GM21390 (cell line): ENCODE measurements around the gene SEPHS1.

ENCODE experiments used
- ATAC-seq: cut with Tn5 transposase; IDR thresholded peaks from one replicate; pipeline ENCODE4 v1.9.1; 2021; ENCODE audit not compliant: unreplicated experiment

The SEPHS1 gene

DNA sequence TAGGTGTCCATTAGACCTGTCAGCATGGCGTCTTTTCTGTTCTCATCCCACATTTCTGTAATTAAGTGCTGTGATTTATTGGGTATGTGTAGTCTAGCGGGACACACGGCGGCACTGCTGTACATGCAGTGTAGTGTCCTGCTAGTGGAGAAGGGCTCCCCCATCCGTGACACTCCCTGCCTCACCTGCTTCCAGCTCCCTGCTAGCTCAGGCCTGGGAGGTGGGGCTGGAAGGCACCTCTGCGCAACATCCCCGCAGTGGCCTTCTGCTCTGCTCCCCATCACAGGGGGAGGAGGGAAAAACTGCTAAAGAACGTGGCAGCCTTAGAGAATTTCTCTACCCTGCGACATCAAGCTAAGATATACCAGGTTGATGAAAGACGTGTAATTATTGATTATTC lies 19.5 kb downstream of the SEPHS1 start:
- no peak for ATAC-seq

DNA sequence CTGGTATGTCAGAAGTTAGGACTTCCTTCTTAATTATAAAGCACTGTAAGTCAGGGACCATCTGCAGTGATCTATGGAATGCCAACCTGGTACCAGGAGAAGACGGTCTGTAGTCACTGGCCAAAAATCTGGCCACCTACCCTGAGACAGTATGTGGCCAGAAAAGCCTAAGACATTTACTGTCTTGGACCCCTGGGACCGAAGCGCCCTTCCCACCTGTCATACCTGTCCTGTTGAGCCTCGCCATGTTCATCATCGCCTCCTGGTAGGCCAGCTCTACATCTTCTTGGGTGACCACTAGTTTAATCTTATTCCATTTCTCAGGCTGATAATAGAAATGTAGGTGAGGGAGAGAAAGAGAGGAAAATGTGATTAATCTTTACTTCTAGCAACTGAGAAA lies 20.0 kb downstream of the SEPHS1 start:
- ATAC-seq, result no peak

DNA sequence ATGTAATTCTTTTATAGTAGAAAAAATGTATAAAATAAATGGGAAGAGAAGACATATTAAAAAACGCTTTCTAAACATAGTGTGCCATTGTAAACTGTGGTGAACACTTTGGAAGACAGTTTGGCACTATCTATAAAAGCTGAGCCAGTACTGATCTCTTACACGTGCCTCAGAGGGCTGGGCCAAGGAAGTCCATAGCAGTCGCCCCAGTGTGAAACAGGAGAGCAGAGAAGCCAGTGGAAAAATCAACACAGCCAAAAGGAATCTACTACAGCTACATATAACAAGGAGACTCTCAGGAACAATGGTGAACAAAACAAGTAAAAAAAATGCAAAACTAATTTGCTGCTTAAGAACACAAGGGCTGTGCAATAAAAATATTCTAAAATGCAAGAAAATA lies 20.6 kb downstream of the SEPHS1 start:
- no peak for ATAC-seq

DNA sequence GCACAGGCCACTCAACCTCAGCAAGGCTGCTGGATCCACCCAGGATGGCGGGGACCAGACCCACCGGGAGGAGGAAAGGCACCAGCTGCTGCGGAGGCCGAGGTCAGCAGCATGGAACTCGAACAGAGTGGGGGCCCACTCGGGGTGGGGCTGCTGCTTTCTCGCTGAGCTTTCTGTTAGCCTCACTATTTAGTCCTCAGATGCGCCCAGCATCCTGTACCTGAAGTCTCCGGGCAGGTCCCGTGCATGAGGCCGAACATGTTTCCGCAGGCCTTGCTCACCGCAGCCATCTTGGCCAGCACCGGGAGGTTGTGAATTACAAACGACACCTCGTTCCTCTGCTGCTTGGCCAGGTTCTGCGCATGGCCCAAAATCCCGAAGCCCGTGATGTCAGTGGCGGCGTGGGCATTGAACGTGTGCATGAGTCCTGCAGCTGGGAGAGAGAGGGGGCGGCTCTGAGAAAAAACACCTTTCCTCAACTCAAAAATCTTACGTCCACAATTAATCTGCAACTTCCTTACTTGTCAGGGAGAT lies 25.4 kb downstream of the SEPHS1 start:
- no peak for ATAC-seq

DNA sequence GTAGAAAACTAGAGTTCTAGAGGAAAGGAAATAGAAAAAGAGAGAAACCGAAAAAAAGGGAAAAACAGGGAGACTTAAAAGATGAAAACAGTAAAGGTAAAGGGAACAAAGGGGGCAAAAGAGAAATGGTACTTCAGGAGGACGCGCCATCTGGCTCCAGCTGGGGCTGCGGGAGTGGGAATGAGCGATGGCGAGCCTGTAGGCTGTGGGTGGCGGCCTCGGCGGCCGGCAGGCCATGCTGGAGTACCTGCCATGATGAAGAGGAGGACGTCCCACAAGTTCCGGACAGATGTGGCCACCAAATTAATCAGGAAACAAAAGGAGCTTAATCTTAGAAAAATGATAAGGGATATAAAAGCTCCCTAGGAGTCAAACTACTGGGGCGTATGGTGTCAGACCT lies 26.5 kb downstream of the SEPHS1 start:
- ATAC-seq, result no peak

DNA sequence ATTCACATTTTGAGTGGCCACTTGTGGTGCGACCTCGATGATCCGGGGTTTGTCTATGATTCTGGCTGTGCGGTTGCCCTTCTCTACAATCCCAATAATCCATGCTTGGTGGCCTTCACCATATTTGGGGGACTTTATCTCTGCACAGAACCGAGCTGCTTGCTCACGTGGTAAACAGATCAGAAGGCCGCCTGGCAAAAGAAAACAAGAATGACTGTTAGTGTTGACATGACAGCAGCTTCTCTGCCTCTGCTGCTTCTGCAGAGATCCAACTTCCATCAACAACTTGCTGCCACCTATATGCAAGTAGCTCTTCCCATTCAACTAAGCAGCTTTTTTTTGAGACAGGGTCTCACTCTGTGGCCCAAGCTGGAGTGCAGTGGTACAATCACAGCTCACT lies 28.9 kb downstream of the SEPHS1 start:
- ATAC-seq, result no peak

DNA sequence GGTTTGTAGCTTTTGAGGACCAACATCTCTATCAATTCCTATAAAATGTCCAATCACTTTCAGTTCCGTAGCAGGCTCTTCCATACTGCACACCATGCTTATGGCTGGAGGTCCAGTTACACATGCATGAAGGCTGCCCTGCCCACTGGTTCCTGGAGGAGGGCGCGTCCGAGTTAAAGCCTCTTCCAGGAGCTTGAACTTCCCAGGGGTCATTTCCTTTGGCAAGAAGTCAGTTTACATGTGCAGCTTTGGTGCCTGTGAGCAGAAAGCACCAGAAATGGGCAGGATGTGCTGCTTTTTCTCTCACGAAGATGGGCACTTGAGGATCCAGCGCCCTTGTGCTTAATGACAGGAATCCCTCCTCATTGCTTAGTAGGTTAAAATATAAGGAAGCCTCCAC lies 30.6 kb downstream of the SEPHS1 start:
- no peak for ATAC-seq

DNA sequence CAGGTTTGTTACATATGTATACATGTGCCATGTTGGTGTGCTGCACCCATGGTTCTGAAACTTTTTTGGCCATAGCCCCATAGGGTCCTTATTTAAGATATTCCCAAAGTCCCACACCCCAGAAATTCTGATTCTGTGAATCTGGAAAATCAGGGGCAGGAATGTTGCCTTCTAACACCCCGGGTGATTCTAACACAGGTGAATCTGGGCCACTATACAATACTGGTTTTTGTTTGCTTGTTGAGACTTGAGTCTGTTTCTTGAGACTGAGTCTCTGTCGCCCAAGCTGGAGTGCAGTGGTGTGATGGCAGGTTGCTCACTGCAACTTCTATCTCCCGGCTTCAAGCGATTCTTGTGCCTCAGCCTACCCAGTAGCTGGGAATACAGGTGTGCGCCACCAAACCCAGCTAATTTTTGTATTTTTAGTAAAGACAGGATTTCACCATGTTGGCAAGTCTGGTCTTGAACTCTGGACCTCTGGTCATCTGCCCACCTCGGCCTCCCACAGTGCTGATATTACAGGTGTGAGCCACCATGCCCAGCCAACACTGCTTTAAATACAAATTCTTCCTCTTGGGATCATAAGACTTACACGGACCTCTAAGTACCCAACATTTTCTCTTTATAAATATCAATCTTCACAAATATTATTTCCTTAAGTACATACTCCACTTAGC lies 31.3 kb downstream of the SEPHS1 start:
- no peak for ATAC-seq

DNA sequence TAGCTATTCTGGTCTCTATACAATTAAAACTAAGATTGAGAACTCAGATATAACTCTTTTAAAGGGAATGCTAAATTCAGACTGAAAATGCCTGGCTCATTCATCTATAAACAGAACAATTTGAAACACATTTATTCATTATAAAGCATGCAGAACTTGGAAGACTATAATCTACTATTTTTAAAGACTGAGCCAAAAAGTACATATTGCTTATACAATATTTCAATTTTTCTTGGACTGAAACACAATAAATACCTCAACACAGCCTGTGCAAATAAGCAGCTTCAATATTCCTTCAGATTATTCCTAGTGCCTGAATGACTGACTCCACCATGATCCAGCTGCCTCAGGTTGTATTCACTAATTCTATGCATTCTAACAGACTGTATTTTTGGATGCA lies 32.7 kb downstream of the SEPHS1 start:
- ATAC-seq, result no peak

DNA sequence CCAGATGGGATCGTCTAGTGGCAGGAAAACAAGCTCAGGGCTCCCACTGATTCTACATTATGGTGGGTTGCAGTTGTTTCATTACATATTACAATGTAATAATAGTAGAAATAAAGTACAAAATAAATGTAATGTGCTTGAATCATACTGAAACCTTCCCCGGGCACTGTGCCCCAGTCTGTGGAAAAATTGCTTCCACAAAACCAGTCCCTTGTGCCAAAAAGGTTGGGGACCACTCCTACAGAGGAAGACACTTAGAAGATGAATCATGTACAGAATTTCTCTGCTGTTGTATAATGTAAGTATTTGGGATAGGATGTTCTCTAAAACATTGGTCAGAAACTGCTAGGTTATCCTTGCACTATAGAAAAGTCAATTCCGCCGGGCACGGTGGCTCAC lies 36.9 kb downstream of the SEPHS1 start:
- no peak for ATAC-seq

DNA sequence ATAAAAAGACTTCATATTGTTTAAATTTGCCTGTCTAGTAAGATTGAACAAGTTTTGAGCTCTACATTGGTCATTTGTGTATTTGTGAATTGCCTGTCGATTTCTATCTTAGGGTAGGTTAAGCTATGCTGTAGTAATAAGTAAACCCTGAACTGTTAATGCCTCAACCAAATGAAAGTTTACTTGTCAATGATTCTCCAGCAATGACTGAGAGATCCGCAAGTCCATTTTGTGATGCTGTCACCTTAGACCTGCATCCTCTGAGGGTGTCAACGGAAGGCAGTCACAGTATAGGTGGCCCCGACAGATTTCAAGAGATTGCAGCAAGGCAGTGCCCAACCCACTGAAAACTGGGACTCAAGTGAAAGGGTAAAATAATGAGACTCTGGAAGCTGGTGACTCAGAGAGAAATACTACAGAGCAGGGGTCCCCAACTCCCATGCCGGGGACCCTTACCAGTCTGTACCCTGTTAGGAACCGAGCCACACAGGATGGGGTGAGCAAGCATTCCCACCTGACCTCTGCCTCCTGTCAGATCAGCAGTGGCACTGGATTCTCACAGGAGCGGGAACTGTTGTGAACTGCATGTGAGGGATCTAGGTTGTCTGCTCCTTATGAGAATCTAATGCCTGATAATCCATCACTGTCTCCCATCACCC lies 37.4 kb downstream of the SEPHS1 start:
- no peak for ATAC-seq

DNA sequence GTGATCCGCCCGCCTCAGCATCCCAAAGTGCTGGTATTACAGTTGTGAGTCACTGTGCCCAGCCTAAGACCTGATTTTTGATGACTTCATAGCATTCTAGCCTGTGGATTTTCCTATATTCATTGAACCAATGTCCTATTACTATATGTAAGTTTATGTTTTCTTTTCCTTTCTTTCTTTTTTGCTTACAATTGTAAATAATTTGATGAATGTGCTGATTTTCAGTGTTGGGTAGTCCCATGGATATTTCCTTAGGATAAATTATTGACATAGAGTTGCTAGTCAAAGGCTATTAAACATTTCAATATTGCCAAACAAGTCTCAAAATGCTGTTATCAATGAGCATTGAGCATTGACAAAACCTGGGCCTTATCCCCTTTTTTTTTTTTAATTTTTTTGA lies 38.3 kb downstream of the SEPHS1 start:
- no peak for ATAC-seq

DNA sequence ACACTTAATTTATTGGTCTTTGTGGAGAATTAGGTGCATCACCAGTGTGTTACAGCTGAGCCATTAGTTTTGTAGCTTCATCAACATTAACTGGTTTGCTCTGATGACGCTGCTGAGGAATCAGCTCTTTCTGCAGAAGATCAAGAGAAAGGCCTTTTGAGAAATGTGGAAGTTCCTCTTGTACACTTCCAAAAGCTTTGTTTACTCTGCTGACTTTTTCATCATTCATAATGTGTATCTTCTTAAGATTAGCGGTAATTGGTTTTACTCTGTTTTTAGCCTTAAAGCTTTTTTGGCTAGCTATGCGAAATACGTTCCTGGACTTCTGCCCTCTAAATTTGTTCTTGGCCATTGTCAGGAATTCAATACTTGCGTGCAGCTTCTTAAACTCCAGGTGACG lies 40.0 kb downstream of the SEPHS1 start:
- no peak for ATAC-seq

DNA sequence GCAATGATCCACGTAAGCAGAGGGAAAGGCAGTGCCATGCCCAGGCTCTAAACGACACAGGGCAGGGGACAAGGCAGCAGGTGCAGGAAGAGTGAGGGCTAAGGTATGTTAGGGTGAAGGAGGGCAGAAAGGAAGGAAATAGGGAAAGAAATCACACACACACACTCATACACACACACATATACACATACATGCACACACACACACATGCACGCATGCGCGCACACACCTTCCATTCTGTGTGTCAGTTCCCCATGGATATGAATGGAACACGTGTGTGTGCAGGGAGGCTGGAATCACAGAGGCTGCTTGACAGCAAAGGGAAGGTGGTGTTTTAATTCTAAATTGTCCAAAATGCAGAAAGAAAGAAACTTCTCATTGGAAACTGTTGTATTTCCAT lies 42.0 kb downstream of the SEPHS1 start:
- ATAC-seq, result no peak

DNA sequence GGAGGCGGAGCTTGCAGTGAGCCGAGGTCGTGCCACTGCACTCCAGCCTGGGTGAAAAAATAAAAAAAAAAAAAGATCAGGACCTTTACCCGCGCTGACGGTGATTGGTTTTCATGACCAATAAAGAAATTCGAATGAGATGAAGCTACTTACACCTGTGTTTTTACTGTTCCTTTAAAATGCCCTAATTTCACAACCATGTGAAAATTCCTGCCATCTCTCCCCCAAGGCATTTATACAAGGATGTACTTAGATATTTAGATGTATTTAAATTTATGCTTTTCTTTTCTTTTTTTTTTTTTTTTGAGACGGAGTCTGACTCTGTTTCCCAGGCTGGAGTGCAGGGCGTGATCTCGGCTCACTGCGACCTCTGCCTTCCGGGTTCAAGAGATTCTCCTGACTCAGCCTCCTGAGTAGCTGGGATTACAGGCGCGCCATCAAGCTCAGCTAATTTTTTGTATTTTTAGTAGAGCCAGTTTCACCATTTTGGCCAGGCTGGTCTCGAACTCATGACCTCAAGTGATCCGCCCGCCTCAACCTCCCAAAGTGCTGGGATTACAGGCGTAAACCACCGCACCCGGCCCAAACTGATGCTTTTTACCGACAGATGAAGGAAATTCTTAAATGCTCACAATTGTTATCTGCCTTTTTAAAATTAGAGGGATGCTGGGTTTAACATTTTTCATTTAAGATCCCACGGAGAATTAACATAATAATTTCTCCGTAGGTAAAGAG lies 45.1 kb downstream of the SEPHS1 start:
- ATAC-seq, result no peak

DNA sequence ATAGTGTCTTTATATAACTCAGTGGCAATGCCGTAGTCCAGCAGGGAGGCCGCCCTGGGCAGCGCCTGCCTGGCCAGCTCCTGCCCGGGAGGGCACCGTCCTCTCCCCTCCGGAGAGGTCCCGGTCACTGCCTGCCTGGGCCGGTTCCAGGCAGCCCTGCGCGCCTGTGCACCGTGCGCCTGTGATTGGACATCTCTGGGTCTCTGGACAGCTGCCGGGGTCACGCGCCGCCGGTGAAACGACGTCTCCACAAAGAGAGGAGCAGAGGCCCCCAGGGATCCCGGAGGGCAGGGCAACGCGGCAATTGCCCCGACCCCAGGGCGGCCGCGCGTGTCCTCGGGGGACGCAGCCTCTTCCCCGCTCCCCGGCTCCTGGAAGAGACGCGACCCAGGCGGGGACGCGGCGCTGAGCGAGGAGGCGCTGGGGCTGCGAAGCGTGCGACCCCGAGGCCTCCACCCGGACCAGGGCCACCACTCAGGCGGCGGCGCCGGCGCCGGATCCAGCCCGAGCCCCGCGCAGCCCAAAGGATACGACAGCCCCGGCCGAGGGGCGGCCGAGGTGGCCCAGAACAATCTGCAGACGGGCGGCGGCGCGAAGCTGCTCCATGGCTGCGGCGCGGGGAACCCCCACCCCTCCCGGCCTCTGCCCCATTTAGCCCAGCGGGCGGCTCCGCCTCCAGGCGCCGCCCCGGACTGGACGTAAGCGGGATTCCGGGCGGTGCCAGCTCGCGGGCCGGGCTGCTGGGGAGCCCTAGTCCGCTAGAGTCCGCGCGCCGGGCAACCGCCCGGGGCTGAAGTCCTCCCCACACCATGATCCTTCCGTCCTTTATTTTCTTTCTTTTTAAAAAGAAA lies 48.4 kb downstream of the SEPHS1 start, which contains the start of gene PHYH:
PHYH (minus strand) TSS at position 628 of the 851 bp plus-strand sequence; CDS start at position 606, 22 bp downstream.
- peak; percentile 72 for ATAC-seq

DNA sequence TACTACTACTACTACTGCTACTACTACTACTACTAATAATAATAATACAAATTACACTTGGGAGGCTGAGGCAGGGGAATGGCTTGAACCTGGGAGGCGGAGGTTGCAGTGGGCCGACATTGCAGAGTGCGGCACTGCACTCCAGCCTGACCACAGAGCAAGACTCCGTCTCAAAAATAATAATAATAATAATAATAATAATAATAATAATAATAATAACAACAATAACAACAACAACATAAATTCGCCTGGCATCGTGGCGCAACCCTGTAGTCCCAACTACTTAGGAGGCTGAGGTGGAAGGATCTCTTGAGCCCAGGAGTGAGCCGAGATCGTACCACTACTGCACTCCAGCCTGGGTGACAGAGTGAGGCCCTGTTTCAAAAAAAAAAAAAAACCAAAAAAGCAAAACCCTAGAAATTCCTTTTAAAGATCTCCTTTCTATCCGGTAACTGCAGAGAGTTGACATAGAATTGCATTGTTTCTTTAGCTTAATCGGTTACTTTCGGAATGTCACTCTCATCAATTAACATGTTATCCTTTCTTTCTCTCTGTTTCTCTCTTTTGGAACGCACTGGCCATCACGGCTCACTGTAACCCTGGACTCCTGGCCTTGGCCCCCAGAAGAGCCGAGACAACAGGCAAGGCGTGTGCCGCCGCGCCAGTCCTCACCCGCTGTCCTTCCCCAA lies 49.2 kb downstream of the SEPHS1 start:
- ATAC-seq, result no peak

DNA sequence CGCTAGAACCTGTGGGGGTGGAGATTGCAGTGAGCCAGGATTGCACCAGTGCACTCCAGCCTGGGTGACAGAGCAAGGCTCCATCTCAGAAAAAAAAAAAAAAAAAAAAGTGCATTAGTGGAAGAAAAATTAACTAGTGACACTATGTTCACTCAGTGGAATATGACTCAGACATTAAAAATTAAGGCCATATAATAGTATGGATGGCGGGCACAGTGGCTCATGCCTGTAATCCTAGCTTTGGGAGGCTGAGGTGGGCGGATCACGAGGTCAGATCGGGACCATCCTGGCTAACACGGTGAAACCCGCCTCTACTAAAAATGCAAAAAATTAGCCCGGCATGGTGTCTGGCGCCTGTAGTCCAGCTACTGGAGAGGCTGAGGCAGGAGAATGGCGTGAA lies 51.6 kb downstream of the SEPHS1 start:
- ATAC-seq, result no peak

DNA sequence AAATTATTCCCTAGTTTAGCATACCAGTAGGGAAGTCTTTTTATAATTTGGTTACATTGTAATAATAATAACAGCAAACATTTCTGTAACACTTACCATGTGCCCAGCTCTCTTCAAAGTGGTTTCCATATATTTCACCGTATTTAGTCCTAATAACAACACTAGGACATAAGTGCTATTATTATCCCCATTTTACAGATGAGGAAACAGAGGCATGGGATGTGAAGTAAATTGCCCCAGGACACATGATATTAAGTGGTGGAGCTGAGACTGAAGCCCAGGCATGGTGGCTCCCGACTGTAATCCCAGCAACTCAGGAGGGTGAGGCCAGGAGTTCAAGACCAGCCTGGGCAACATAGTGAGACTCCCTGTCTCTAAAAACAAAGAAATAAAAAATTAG lies 53.3 kb downstream of the SEPHS1 start:
- ATAC-seq, result no peak
